OCI-M2 (cell line): ENCODE data around the gene ATP5F1D.

Experiments used
- DNase-seq: peaks from one replicate; lab custom pipeline; 2025; ENCODE audit not compliant: unreplicated experiment; lab: John Stamatoyannopoulos, UW

Gene ATP5F1D

GRCh38 chr19:1268226-1269064, 26.9 kb downstream of the ATP5F1D start:
- no peak for DNase-seq

- DNase-seq, result peak; percentile 70
These were observed 27.5 kb downstream of the ATP5F1D start, which contains the start of gene CIRBP for GRCh38 chr19:1269065-1269477. Gene CIRBP, plus strand, starts transcription at chr19:1269332. Its CDS starts 1,602 bp downstream, at chr19:1270934.

DNA sequence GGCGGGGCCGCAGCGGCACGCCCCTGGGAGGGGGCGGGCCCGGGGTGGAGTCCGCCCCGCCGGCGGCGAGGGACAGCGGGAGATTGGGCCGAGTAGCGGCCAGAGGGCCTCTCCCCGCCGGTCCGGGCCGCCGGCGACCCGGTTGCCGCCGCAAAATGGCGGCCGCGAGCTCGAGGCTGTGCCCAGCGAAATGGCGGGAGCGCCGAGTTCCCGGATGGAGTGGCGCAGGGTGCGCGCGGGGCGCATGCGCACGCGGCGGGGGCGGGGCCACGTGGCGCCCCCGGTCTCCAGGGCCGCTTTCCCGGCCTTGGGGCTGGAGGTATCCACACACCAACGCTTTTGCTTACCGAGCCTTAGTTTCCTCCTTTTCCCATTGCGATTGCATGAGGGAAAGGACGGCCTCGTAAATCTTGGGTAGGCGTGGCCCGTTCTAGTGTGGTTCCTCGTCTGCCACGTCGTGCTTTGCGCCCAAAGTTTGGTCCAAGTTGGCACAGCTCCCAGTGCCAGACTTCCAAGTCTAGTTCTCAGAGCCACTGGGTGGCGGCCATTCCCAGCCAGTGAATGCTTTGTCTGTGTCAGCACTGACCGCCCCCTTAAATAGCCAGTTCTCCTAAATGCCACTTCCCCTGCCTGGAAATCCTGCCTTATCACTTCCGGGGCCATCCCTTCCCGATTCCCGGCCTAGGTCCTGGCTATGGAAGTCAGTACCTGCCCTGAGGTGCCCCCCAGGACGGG, 28.1 kb downstream of the ATP5F1D start:
- no peak for DNase-seq

DNA sequence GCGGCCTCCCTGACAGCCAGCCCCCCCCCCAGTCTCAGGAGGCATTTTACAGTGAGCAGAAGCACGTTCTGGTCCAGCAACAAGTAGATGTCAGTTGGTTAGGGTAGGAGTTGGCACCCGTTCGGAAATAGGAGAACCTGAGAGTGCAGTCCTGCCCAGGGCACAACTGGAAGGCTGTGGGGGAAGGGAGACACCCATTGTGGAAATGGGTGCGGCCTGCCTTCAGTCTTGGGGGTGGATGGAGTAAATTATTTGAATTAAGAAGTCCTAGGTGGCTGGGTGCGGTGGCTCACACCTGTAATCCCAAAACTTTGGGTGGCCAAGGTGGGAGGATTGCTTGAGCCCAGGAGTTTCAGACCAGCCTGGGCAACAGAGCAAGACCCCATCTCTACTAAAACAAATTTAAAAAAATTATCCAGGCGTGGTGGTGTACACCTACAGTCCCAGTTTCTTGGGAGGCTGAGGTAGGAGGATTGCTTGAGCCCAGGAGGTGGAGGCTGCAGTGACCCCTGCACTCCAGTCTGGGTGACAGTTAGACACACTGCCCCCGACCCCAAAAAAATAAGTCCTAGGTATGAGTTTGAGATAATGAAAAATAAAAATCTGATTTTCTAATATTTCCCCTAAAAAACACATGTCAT, 28.8 kb downstream of the ATP5F1D start:
- DNase-seq, result no peak

DNA sequence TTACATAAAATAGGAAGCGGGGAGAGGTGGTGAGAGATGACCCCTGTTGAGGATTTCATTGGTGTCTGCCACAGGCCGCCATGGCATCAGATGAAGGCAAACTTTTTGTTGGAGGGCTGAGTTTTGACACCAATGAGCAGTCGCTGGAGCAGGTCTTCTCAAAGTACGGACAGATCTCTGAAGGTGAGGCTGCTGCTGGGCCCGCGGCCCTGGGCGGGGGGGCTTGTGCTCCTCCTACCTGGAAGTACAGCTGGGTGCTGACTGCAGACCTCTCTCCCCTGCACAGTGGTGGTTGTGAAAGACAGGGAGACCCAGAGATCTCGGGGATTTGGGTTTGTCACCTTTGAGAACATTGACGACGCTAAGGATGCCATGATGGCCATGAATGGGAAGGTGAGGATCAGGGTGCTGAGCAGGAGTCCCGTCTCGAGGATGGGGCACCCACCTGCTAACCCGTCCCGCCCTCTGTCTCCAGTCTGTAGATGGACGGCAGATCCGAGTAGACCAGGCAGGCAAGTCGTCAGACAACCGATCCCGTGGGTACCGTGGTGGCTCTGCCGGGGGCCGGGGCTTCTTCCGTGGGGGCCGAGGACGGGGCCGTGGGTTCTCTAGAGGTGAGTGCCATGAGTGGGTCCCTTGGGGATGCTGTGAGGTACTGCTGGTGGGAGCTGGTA, 29.4 kb downstream of the ATP5F1D start:
- no peak for DNase-seq

DNA sequence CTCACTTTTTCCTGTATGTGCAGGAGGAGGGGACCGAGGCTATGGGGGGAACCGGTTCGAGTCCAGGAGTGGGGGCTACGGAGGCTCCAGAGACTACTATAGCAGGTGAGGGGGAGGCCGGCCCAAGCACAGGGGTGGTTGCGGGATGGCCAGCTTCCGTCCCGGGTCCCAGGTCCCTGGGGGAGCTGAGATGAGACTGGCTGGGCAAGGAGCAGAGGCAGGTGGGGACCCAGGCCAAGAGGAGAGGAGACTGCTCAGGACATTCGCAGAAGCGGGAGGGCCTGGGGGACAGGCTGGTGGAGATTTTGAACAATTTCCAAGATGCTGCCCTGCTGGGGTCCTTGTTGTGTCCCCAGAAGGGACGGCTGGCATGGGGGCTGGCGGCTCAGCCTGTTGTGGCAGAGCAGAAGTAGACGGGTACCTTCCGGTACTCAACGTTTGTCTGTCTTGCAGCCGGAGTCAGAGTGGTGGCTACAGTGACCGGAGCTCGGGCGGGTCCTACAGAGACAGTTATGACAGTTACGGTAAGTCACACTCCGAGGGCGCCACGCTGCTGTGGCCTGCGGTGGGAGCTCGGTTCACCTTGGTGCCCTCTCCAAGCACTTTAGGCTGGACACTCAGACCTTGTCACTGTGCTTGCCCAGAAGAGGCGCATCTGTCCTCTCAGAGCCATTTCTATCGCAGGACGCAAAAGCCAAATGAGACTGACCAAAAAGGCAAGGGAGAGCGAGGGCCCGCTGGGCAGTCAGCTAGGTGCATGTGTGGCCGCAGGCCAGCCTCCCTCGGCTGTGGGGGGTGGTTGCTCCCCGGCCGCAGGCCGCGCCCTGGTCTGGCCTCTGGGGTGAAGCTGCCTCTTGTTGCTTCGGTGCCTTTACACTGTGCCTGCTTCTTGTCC, 30.2 kb downstream of the ATP5F1D start:
- DNase-seq, result no peak

- no peak for DNase-seq
These were observed 31.1 kb downstream of the ATP5F1D start for GRCh38 chr19:1272423-1273262.

- peak; percentile 8 for DNase-seq
These were observed 31.9 kb downstream of the ATP5F1D start for GRCh38 chr19:1273263-1274041.

- no peak for DNase-seq
These were observed 32.7 kb downstream of the ATP5F1D start for GRCh38 chr19:1274081-1274851.

GRCh38 chr19:1274852-1275259, 33.3 kb downstream of the ATP5F1D start:
- DNase-seq, result no peak

GRCh38 chr19:1275260-1275975, 33.9 kb downstream of the ATP5F1D start, which contains the start of gene FAM174C:
Gene FAM174C, plus strand, starts transcription at chr19:1275530. Its CDS starts 20 bp downstream, at chr19:1275550.
- peak; percentile 63 for DNase-seq

DNA sequence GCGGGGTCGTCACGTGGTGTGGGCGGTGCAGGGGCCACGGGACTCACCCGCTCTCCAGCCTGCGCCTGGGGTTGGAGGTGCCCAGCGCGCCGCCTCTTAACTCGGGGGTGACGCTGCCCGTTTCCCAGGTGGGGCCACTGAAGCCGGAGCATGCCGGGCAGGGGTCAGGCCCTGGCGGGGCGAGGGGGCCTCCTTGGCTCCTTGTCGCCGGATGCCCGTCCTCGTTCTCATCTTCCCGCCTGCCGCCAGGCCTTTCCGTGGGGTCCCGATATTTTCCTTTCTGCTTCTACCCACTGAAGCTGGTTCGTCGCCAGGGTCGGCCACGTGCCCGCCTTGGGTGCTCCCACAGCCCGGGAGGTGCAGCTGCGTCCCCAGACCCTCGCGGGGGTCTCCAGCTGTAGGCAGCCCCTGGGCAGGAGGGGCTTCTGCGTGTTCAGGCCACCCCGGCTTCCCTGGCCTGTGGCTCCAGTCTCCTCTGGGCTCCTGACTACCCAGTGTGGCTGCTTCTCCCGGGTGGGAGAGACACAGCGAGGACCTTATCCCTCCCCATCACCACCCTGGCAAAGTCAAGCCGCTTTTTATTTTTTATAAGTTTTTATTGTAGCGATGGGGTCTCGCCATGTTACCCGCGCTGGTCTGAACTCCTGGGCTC, 34.6 kb downstream of the ATP5F1D start:
- DNase-seq, result no peak

DNA sequence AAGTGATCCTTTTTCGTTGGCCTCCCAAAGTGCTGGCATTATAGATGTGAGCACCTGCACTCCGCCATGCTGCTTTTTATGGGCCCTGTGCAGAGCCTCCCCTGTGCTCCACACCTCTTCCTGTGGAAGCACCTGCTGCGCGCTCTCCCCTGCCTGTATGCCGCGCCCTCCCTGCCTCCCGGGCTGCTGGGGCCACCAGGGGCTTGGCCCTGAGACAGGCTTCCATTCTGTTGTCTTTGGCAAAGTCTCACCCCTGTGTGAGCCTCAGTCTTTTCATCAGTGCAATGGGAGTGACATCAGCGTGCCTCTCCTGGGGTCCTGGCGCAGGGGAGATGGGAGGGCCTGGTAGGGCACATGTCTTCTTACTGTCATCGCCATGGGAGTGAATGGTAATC, 35.1 kb downstream of the ATP5F1D start:
- no peak for DNase-seq

- no peak for DNase-seq
These were observed 35.5 kb downstream of the ATP5F1D start for GRCh38 chr19:1277061-1277460.

GRCh38 chr19:1278074-1278473, 36.5 kb downstream of the ATP5F1D start:
- DNase-seq, result no peak
